GM12878 (cell line): ENCODE measurements around the gene TRIM3. TPM values are rescaled to one million over a fixed set of nuclear protein-coding genes. Genes with fewer than 3 reads are reported as not detected.

Experiments
- ATAC-seq: fragments of 200-7000 bp; cut with Tn5 transposase; 3 replicates; pipeline ENCODE4 v1.9.1; 2020; ENCODE audit warnings: mild to moderate bottlenecking, moderate library complexity
- BruUV-seq: library from RNA; stranded (reverse); fragments of 400-500 nt; replicated peaks from 2 replicates; lab custom pipeline; 2021; lab: Mats Ljungman, UMichigan
- CTCF ChIA-PET: fragments of 300-600 bp; sonication (Branson Sonifier 250); formaldehyde crosslinking; extraction: SDS; loops from one replicate; lab custom pipeline; 2021; ENCODE audit warnings: inconsistent platforms; lab: Yijun Ruan, JAX
- POLR2A ChIA-PET: fragments of 350-600 bp; formaldehyde crosslinking; extraction: SDS; loops from one replicate; lab custom pipeline; 2021; ENCODE audit warnings: inconsistent platforms; lab: Charles Lee
- RAD21 ChIA-PET: fragments of 300-600 bp; sonication (Branson Sonifier 250); formaldehyde crosslinking; loops from one replicate; lab custom pipeline; 2023; ENCODE audit warnings: antibody characterized with exemption; ENCODE audit not compliant: unreplicated experiment; lab: Charles Lee
- SMC1A ChIA-PET: fragments of 300-600 bp; sonication (Branson Sonifier 250); formaldehyde crosslinking; loops from one replicate; lab custom pipeline; 2023; ENCODE audit not compliant: unreplicated experiment, uncharacterized antibody; lab: Charles Lee
- DNase-seq: peaks from one replicate; pipeline ENCODE4 v3.0.0-alpha.2; 2011; ENCODE audit warnings: low read depth, low spot score
- FAIRE-seq: peaks from 3 replicates; lab custom pipeline; 2011; peaks lifted over from hg19 to GRCh38; lab: Jason Lieb, UNC
- H2AFZ ChIP-seq: 2 replicates; pipeline ENCODE4 v1.6.0; 2011; ENCODE audit warnings: low read depth, low read length, control low read depth; ENCODE audit not compliant: control insufficient read depth
- H3K27ac ChIP-seq: 2 replicates; pipeline ENCODE4 v1.5.1; 2011; ENCODE audit warnings: control low read depth; ENCODE audit not compliant: control insufficient read depth, insufficient read depth
- H3K27me3 ChIP-seq, 2 experiments: replicated peaks in 1 of 2; 2 replicates each; pipeline versions ENCODE4 v1.6.0 to v1.6.1; 2011; ENCODE audit warnings: low read length in 1 of 2; ENCODE audit not compliant: control insufficient read depth in 2 of 2, insufficient read depth in 2 of 2
- H3K36me3 ChIP-seq, 2 experiments: 2 replicates each; pipeline ENCODE4 v1.5.1; 2011; ENCODE audit warnings: low read length in 1 of 2; ENCODE audit not compliant: control insufficient read depth in 2 of 2, insufficient read depth in 2 of 2
- H3K4me1 ChIP-seq: 2 replicates; pipeline ENCODE4 v1.6.1; 2011; ENCODE audit warnings: mild to moderate bottlenecking, low read length, moderate library complexity, mixed read lengths; ENCODE audit not compliant: control insufficient read depth, insufficient read depth
- H3K4me2 ChIP-seq: 2 replicates; pipeline ENCODE4 v1.6.0; 2011; ENCODE audit warnings: control low read depth; ENCODE audit not compliant: control insufficient read depth, insufficient read depth
- H3K4me3 ChIP-seq: fragments of 200-600 bp; sonication (generic); 2 replicates; pipeline ENCODE4 v1.5.1; 2016
- H3K79me2 ChIP-seq: 2 replicates; pipeline ENCODE4 v1.6.0; 2011; ENCODE audit warnings: low read length; ENCODE audit not compliant: control insufficient read depth, insufficient read depth
- H3K9ac ChIP-seq: 2 replicates; pipeline ENCODE4 v1.8.0; 2011; ENCODE audit warnings: low read length, control low read depth, mixed read lengths; ENCODE audit not compliant: control insufficient read depth, insufficient read depth
- H3K9me3 ChIP-seq: replicated peaks from 3 replicates; pipeline ENCODE4 v1.5.1; 2011; ENCODE audit warnings: mild to moderate bottlenecking, low read length; ENCODE audit not compliant: control insufficient read depth, insufficient read depth
- H4K20me1 ChIP-seq: 2 replicates; pipeline ENCODE4 v1.6.0; 2011; ENCODE audit not compliant: control insufficient read depth, insufficient read depth
- HDAC2 ChIP-seq: fragments of 200-600 bp; sonication (generic); IDR thresholded peaks from 2 replicates; pipeline ENCODE4 v1.6.1; 2017
- HDGF ChIP-seq: fragments of 450-650 bp; IDR thresholded peaks from 2 replicates; pipeline ENCODE4 v1.6.1; 2016; ENCODE audit warnings: antibody characterized with exemption
- NFXL1 ChIP-seq: fragments of 450-650 bp; IDR thresholded peaks from 2 replicates; pipeline ENCODE4 v1.6.1; 2017; ENCODE audit warnings: antibody characterized with exemption, mild to moderate bottlenecking, borderline replicate concordance
- NRF1 ChIP-seq: conservative IDR thresholded peaks from 2 replicates; pipeline ENCODE4 v1.6.1; 2011; ENCODE audit warnings: mild to moderate bottlenecking, low read depth, low read length, improper control_type of control experiment
- POLR2AphosphoS5 ChIP-seq: IDR thresholded peaks from 2 replicates; pipeline ENCODE4 v1.6.1; 2011; ENCODE audit warnings: mild to moderate bottlenecking, low read length, inconsistent platforms
- RBBP5 ChIP-seq: fragments of 200-600 bp; sonication (generic); conservative IDR thresholded peaks from 2 replicates; pipeline ENCODE4 v1.6.1; 2016
- SIN3A ChIP-seq: IDR thresholded peaks from 2 replicates; pipeline ENCODE4 v1.6.1; 2012; ENCODE audit warnings: low read depth, low read length, improper control_type of control experiment
- SMAD5 ChIP-seq: IDR thresholded peaks from 2 replicates; pipeline ENCODE4 v1.6.1; 2016; ENCODE audit warnings: antibody characterized with exemption, low read depth
- SP1 ChIP-seq: IDR thresholded peaks from one replicate; pipeline ENCODE4 v1.6.1; 2011; ENCODE audit warnings: low read depth, low read length
- WRNIP1 ChIP-seq: IDR thresholded peaks from 2 replicates; pipeline ENCODE4 v1.6.1; 2011; ENCODE audit warnings: low read depth, low read length, improper control_type of control experiment, borderline replicate concordance
- ZNF622 ChIP-seq: fragments of 450-650 bp; IDR thresholded peaks from 2 replicates; pipeline ENCODE4 v1.6.1; 2017; ENCODE audit warnings: mild to moderate bottlenecking, inconsistent platforms
- WGBS: methylation state at CpG from one replicate; pipeline ENCODE4 v1.1.6; 2016; ENCODE audit warnings: low lambda C conversion rate; ENCODE audit not compliant: insufficient replicate concordance, insufficient coverage; ENCODE audit errors: missing lambda C conversion rate; 5-methylcytosine and 5-hydroxymethylcytosine counted together
- in situ Hi-C: fragments of 300-500 bp; cut with MboI; formaldehyde crosslinking; loops from 9 replicates; pipeline ENCODE4 v1.14.3; 2018; ENCODE audit warnings: mixed read lengths
- intact Hi-C: fragments of 100-400 bp; cut with micrococcal nuclease; formaldehyde crosslinking; loops from one replicate; pipeline ENCODE4 v1.14.2; 2022; ENCODE audit not compliant: unreplicated experiment
- polyA plus RNA-seq, 11 experiments: library from polyadenylated mRNA; depleted of rRNA in 4 of 11; unstranded in 6 of 11; stranded (reverse) in 5 of 11; fragments of >200 nt; fragmentation: Nextera tagmentation in 4 of 11; fragmentation: Illumina TruSeq in 1 of 11; extraction: Ambion mirVana in 4 of 11; extraction: Trizol in 1 of 11; gene quantifications; 1 replicate in 1 of 11; 2 replicates in 10 of 11; pipeline versions ENCODE4 v1.2.1 to v1.2.3, GENCODE V29; 2011 to 2016; ENCODE audit warnings: inconsistent platforms in 2 of 11, missing spikeins in 2 of 11, low read depth in 1 of 11
- total RNA-seq, 4 experiments: library from RNA; depleted of rRNA in 3 of 4; stranded (reverse); fragments of >200 nt in 3 of 4; fragmentation: Illumina TruSeq in 1 of 4; extraction: Trizol in 1 of 4; gene quantifications; 2 replicates each; pipeline versions ENCODE4 v1.2.1 to v1.2.3, GENCODE V29; 2013 to 2021
- TF ChIP-seq, protein P1 (sequence below): fragments of 450-650 bp; formaldehyde crosslinking; IDR thresholded peaks from 2 replicates; pipeline ENCODE4 v1.4.0; 2020; ENCODE audit warnings: mild to moderate bottlenecking, moderate library complexity
- TF ChIP-seq, protein P2 (sequence below): IDR thresholded peaks from 2 replicates; pipeline ENCODE4 v1.6.1; 2012; ENCODE audit warnings: low read depth, low read length, improper control_type of control experiment

The TRIM3 gene
- total and polyA plus RNA-seq, 10 of the 15 experiments (the other 5 are each of a cell fraction or from before 2014, with no cell fraction given) = 0.34 to 11.8 (median 4.8) TPM

DNA sequence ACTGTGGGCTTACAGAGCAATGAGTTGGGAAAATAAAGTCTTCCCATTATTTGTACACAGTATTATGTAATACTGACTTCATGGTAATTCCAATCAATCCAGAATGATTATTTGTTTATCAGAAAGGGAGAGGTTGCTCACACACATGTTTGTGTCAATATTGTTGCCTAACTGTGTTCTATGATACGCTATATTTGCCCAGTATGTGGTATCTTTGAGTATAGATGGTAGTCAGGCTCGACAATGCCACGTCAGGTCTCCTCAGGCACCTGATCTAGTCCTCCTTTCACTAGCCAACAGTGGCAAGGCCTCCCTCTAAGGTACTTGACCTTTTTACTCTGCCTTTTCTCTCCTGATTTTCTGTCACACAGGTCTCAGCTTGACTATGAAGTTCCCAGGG, 28.6 kb upstream of the TRIM3 start:
- Histone ChIP-seq H3K27ac (no peak overlapping the region), H3K4me3 (no peak overlapping the region), H3K4me2 (no peak overlapping the region), H3K36me3 (peaks cover 0 to 7% of the 10 kb centered on the region in 2 experiments; a peak in 1 of 4 replicates), H3K79me2 (no peaks in the 10 kb centered on the region), H3K9me3 (no peaks in the 10 kb centered on the region), H4K20me1 (no peaks in the 10 kb centered on the region), H3K9ac (no peak overlapping the region), H2AFZ (no peak overlapping the region), H3K27me3 (no peaks in the 10 kb centered on the region), H3K4me1 (no peaks in the 10 kb centered on the region)
- FAIRE-seq (no peak), DNase-seq (no peak), ATAC-seq (no peak)
- intact Hi-C loops = no loop called here
- no TSS peak for BruUV-seq
- ChIA-PET SMC1A (interaction anchor here (0.9 kb wide), 1 partner anchor 9 kb away, joined by 3 read pairs; no protein-coding TSS in a partner anchor), CTCF (interaction anchor here (1.2 to 6.6 kb wide), 2 partner anchors 16 to 123 kb away, joined by 5 to 119 read pairs; partner anchors contain the start of genes ARFIP2 and TIMM10B), POLR2A (interaction anchor here (1.2 kb wide), 1 partner anchor 15 kb away, joined by 4 read pairs; no protein-coding TSS in a partner anchor), RAD21 (no interaction called here)
- in situ Hi-C loops = no loop called here
- no peak for TF ChIP-seq RBBP5
- no peak for TF ChIP-seq SMAD5
- WGBS = 100% methylated on average over 3 of the region's 3 CpGs

DNA sequence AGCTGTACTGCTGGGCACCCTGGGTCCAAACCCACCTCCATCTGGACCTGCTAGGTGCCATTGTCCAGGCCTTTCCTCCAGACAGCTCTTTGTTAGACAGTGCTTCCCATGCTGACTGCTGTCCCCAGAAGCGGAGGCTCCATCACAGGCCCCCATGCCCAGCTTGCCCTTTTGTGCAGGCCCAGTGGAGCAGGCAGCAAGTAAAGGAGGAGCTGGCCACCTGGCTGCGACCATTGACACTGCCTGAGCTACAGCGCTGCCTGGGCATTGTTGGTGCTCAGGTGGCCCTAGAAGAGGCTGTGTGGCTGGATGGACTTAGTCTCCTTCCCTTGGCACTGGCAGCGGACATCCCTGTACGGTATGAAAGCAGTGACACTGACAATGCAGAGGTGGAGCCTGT, 24.8 kb upstream of the TRIM3 start:
- Histone ChIP-seq H3K4me1 (no peaks in the 10 kb centered on the region), H3K4me2 (no peak overlapping the region), H3K9me3 (no peaks in the 10 kb centered on the region), H2AFZ (no peak overlapping the region), H3K27ac (no peak overlapping the region), H3K4me3 (no peak overlapping the region), H4K20me1 (no peaks in the 10 kb centered on the region), H3K27me3 (no peaks in the 10 kb centered on the region), H3K36me3 (peaks cover 0 to 17% of the 10 kb centered on the region in 2 experiments; a peak in 2 of 4 replicates), H3K9ac (no peak overlapping the region), H3K79me2 (no peaks in the 10 kb centered on the region)
- ChIA-PET RAD21 (interaction anchor here (1.3 to 2.4 kb wide), 2 partner anchors 17 to 119 kb away, joined by 4 to 10 read pairs; partner anchors contain the start of genes ARFIP2 and TIMM10B), SMC1A (interaction anchor here (1.6 kb wide), 1 partner anchor 119 kb away, joined by 4 read pairs; no protein-coding TSS in a partner anchor), CTCF (interaction anchor here (0.8 to 4.7 kb wide), 4 partner anchors 9 to 119 kb away, joined by 3 to 20 read pairs (median 6); no protein-coding TSS in a partner anchor), POLR2A (interaction anchor here (0.5 to 2.0 kb wide), 3 partner anchors 8 to 38 kb away, joined by 4 to 9 read pairs (median 5); partner anchors contain the start of genes ARFIP2 and TIMM10B)
- intact Hi-C loops = no loop called here
- no peak for FAIRE-seq
- 98% methylated on average over 5 of the region's 5 CpGs for WGBS
- no peak for DNase-seq
- no TSS peak for BruUV-seq
- in situ Hi-C loops = no loop called here
- ATAC-seq = no peak
- no peak for TF ChIP-seq POLR2AphosphoS5
- no peak for TF ChIP-seq WRNIP1
- no peak for TF ChIP-seq SIN3A
- TF ChIP-seq, protein P1, sequence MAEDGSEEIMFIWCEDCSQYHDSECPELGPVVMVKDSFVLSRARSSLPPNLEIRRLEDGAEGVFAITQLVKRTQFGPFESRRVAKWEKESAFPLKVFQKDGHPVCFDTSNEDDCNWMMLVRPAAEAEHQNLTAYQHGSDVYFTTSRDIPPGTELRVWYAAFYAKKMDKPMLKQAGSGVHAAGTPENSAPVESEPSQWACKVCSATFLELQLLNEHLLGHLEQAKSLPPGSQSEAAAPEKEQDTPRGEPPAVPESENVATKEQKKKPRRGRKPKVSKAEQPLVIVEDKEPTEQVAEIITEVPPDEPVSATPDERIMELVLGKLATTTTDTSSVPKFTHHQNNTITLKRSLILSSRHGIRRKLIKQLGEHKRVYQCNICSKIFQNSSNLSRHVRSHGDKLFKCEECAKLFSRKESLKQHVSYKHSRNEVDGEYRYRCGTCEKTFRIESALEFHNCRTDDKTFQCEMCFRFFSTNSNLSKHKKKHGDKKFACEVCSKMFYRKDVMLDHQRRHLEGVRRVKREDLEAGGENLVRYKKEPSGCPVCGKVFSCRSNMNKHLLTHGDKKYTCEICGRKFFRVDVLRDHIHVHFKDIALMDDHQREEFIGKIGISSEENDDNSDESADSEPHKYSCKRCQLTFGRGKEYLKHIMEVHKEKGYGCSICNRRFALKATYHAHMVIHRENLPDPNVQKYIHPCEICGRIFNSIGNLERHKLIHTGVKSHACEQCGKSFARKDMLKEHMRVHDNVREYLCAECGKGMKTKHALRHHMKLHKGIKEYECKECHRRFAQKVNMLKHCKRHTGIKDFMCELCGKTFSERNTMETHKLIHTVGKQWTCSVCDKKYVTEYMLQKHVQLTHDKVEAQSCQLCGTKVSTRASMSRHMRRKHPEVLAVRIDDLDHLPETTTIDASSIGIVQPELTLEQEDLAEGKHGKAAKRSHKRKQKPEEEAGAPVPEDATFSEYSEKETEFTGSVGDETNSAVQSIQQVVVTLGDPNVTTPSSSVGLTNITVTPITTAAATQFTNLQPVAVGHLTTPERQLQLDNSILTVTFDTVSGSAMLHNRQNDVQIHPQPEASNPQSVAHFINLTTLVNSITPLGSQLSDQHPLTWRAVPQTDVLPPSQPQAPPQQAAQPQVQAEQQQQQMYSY = no peak
- TF ChIP-seq NFXL1 = no peak
- TF ChIP-seq NRF1 = no peak
- TF ChIP-seq HDGF = no peak
- no peak for TF ChIP-seq HDAC2
- no peak for TF ChIP-seq ZNF622
- TF ChIP-seq SP1 = no peak
- TF ChIP-seq, protein P2, sequence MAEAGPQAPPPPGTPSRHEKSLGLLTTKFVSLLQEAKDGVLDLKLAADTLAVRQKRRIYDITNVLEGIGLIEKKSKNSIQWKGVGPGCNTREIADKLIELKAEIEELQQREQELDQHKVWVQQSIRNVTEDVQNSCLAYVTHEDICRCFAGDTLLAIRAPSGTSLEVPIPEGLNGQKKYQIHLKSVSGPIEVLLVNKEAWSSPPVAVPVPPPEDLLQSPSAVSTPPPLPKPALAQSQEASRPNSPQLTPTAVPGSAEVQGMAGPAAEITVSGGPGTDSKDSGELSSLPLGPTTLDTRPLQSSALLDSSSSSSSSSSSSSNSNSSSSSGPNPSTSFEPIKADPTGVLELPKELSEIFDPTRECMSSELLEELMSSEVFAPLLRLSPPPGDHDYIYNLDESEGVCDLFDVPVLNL = no peak
